Hepatocyte (in vitro differentiated cells): Measurements from ENCODE around the gene SH3YL1. TPM values are rescaled to one million over a fixed set of nuclear protein-coding genes. Genes with fewer than 3 reads are reported as not detected.

Experiments
- DNase-seq: peaks from one replicate; pipeline ENCODE4 v3.0.0-alpha.2; 2016; ENCODE audit warnings: low spot score
- H2AFZ ChIP-seq: fragments of 200-600 bp; sonication (generic); 2 replicates; pipeline ENCODE4 v1.6.0; 2016; ENCODE audit warnings: antibody characterized with exemption, mild to moderate bottlenecking
- H3K27ac ChIP-seq: fragments of 200-600 bp; sonication (generic); 2 replicates; pipeline ENCODE4 v1.5.1; 2016; ENCODE audit warnings: mild to moderate bottlenecking
- H3K27me3 ChIP-seq: fragments of 200-600 bp; sonication (generic); 2 replicates; pipeline ENCODE4 v1.6.1; 2016
- H3K36me3 ChIP-seq: fragments of 200-600 bp; sonication (generic); replicated peaks from 2 replicates; pipeline ENCODE4 v1.5.1; 2016; ENCODE audit warnings: low read depth; ENCODE audit not compliant: insufficient read depth
- H3K4me1 ChIP-seq: fragments of 200-600 bp; sonication (generic); 2 replicates; pipeline ENCODE4 v1.5.1; 2016; ENCODE audit warnings: mild to moderate bottlenecking, moderate library complexity; ENCODE audit not compliant: insufficient read depth
- H3K4me2 ChIP-seq: fragments of 200-600 bp; sonication (generic); 2 replicates; pipeline ENCODE4 v1.6.0; 2016
- H3K4me3 ChIP-seq: fragments of 200-600 bp; sonication (generic); 2 replicates; pipeline ENCODE4 v1.5.1; 2016; ENCODE audit warnings: mild to moderate bottlenecking
- H3K79me2 ChIP-seq: fragments of 200-600 bp; sonication (generic); 2 replicates; pipeline ENCODE4 v1.6.0; 2017; ENCODE audit warnings: mild to moderate bottlenecking
- H3K9me2 ChIP-seq: fragments of 200-600 bp; sonication (generic); replicated peaks from 2 replicates; pipeline ENCODE4 v1.6.0; 2017; ENCODE audit warnings: mild to moderate bottlenecking; ENCODE audit not compliant: insufficient read depth
- H3K9me3 ChIP-seq: fragments of 200-600 bp; sonication (generic); 2 replicates; pipeline ENCODE4 v1.5.1; 2016; ENCODE audit warnings: low read depth, mild to moderate bottlenecking
- H4K20me1 ChIP-seq: fragments of 200-600 bp; sonication (generic); 2 replicates; pipeline ENCODE4 v1.6.0; 2016; ENCODE audit warnings: mild to moderate bottlenecking; ENCODE audit not compliant: insufficient read depth, poor library complexity, severe bottlenecking
- EZH2 ChIP-seq: fragments of 200-600 bp; sonication (generic); IDR thresholded peaks from 2 replicates; pipeline ENCODE4 v1.6.1; 2016; ENCODE audit warnings: antibody characterized with exemption, mild to moderate bottlenecking, borderline replicate concordance
- EZH2phosphoT487 ChIP-seq: fragments of 200-600 bp; sonication (generic); IDR thresholded peaks from one replicate; pipeline ENCODE4 v1.6.1; 2018; ENCODE audit warnings: antibody characterized with exemption, mild to moderate bottlenecking, low read depth, moderate library complexity; ENCODE audit not compliant: unreplicated experiment, severe bottlenecking
- WGBS: methylation state at CpG from one replicate; pipeline ENCODE4 v1.1.6; 2016; ENCODE audit warnings: low lambda C conversion rate; ENCODE audit errors: missing lambda C conversion rate; 5-methylcytosine and 5-hydroxymethylcytosine counted together
- polyA plus RNA-seq: library from polyadenylated mRNA; unstranded; fragments of >200 nt; fragmentation: Nextera tagmentation; extraction: Ambion mirVana; gene quantifications from 2 replicates; pipeline ENCODE4 v1.2.1, GENCODE V29; 2016
- total RNA-seq: library from RNA; depleted of rRNA; stranded (reverse); fragments of >200 nt; gene quantifications from 2 replicates; pipeline ENCODE4 v1.2.3, GENCODE V29; 2014
- TF ChIP-seq, protein P1 (sequence below): fragments of 200-600 bp; sonication (generic); IDR thresholded peaks from 2 replicates; pipeline ENCODE4 v1.5.1; 2016; ENCODE audit warnings: antibody characterized with exemption, mild to moderate bottlenecking; ENCODE audit not compliant: poor library complexity

SH3YL1 gene
- total and polyA plus RNA-seq, 2 experiments from 2014 or later, result 36.3 to 99.8 TPM

DNA sequence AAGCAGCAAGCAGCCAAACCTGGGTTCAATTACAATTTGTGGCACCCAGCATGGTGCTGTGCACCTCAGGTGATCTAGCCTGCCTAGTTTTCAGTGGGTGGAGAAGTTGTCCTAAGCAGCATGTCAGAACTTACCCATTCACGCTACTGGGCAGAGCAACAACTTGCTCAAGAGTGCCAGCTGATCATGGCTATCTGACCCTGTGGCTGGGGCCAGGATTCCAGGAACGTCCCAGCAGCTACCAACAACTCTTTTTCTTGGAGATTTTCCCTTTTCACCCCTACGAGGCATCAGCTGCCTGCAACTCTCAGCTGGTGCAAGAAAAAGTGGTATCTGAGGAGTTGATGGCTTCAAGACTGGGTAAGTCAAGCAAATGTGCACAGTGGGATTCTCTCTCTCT is 83.5 kb downstream of the SH3YL1 start:
- WGBS, result 68% methylated on average over 3 of the region's 3 CpGs
- TF ChIP-seq EZH2 (no peak), EZH2phosphoT487 (no peak)
- TF ChIP-seq, protein P1, sequence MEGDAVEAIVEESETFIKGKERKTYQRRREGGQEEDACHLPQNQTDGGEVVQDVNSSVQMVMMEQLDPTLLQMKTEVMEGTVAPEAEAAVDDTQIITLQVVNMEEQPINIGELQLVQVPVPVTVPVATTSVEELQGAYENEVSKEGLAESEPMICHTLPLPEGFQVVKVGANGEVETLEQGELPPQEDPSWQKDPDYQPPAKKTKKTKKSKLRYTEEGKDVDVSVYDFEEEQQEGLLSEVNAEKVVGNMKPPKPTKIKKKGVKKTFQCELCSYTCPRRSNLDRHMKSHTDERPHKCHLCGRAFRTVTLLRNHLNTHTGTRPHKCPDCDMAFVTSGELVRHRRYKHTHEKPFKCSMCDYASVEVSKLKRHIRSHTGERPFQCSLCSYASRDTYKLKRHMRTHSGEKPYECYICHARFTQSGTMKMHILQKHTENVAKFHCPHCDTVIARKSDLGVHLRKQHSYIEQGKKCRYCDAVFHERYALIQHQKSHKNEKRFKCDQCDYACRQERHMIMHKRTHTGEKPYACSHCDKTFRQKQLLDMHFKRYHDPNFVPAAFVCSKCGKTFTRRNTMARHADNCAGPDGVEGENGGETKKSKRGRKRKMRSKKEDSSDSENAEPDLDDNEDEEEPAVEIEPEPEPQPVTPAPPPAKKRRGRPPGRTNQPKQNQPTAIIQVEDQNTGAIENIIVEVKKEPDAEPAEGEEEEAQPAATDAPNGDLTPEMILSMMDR, result no peak
- Histone ChIP-seq H4K20me1 (no peaks in the 10 kb centered on the region), H3K4me2 (no peak overlapping the region), H3K27ac (no peak overlapping the region), H3K9me3 (peaks cover 5% of the 10 kb centered on the region), H3K79me2 (no peaks in the 10 kb centered on the region), H3K9me2 (no peaks in the 10 kb centered on the region), H3K36me3 (no peaks in the 10 kb centered on the region), H2AFZ (no peak overlapping the region), H3K4me1 (peaks cover 14% of the 10 kb centered on the region), H3K27me3 (no peaks in the 10 kb centered on the region), H3K4me3 (no peak overlapping the region)
- DNase-seq, result no peak

DNA sequence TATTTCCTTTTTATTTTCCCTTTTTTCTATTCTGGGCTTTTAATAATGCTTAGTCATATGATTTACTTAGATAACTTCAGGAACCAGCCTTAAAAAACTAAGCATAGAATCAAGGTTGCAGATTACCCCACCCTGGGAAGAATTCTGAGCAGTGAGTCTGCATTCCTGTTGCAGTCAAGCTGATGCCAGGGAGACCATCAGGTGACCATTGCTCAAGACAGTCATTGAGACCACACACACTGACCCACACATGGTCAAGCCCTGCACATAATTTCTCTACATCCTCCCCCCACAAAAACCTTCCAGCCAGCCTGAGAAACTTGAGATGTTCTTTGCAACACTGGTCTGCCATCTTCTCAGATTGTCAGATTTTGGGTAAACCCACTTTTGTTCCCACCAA is 83.9 kb downstream of the SH3YL1 start:
- H3K4me3 ChIP-seq, result no peak overlapping the region
- no peak overlapping the region for H3K4me2 ChIP-seq
- no peak for TF ChIP-seq EZH2phosphoT487
- TF ChIP-seq EZH2, result no peak
- no peak overlapping the region for H2AFZ ChIP-seq
- H3K79me2 ChIP-seq, result no peaks in the 10 kb centered on the region
- no peaks in the 10 kb centered on the region for H3K36me3 ChIP-seq
- no peak overlapping the region for H3K27ac ChIP-seq
- peaks cover 5% of the 10 kb centered on the region for H3K9me3 ChIP-seq
- no peaks in the 10 kb centered on the region for H4K20me1 ChIP-seq
- no peaks in the 10 kb centered on the region for H3K27me3 ChIP-seq
- peaks cover 14% of the 10 kb centered on the region for H3K4me1 ChIP-seq
- no peak for DNase-seq
- H3K9me2 ChIP-seq, result no peaks in the 10 kb centered on the region

DNA sequence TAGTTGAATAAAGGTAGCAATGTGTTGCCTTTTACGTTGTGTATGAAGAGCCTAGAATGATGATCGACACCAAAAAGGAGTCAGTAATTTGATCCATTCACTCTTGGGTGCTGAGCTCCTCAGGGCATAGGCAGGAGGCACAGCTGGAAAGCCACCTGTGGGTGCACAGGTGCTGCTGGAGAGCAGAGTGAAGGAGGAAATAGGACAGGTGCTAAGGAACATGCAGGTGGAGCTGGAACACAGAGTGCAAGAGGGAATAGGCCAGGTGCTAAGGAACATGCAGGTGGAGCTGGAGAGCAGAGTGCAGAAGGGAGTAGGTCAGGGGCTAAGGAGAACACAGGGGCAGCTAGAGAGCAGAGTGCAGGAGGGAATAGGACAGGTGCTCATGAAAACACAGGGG is 86.1 kb downstream of the SH3YL1 start:
- Histone ChIP-seq H3K4me1 (peaks cover 14% of the 10 kb centered on the region), H4K20me1 (no peaks in the 10 kb centered on the region), H3K36me3 (no peaks in the 10 kb centered on the region), H2AFZ (no peak overlapping the region), H3K9me3 (no peaks in the 10 kb centered on the region), H3K4me2 (no peak overlapping the region), H3K27ac (no peak overlapping the region), H3K79me2 (no peaks in the 10 kb centered on the region), H3K4me3 (no peak overlapping the region), H3K9me2 (no peaks in the 10 kb centered on the region), H3K27me3 (no peaks in the 10 kb centered on the region)
- DNase-seq, result no peak
- TF ChIP-seq, protein P1, result no peak
- WGBS, result 87% methylated on average over 2 of the region's 2 CpGs

DNA sequence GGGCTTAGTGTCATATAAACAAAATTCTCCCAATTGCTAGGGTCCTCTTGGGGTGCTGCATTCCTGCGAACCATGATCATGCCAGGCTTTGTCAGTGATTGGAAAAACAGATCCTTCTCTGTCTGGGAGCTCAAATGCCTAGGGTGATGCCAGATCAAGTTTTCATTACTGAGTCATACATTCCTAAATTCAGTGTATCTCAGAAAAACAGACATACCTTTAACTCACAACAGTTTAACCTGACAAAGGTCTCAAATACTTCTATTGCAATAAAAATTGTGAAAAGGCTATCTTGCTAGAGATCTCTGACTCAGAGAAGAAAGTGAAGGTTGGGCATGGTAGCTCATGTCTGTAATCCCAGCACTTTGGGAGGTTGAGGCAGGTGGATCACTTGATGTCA is 86.9 kb downstream of the SH3YL1 start:
- no peak for DNase-seq
- H3K4me2 ChIP-seq, result no peak overlapping the region
- H3K27me3 ChIP-seq, result no peaks in the 10 kb centered on the region
- H4K20me1 ChIP-seq, result no peaks in the 10 kb centered on the region
- TF ChIP-seq, protein P1, result no peak
- no peak for TF ChIP-seq EZH2phosphoT487
- TF ChIP-seq EZH2, result no peak
- H3K9me3 ChIP-seq, result no peaks in the 10 kb centered on the region
- H2AFZ ChIP-seq, result no peak overlapping the region
- H3K4me1 ChIP-seq, result peaks cover 14% of the 10 kb centered on the region
- 67% methylated on average over 1 of the region's 1 CpG for WGBS
- H3K9me2 ChIP-seq, result no peaks in the 10 kb centered on the region
- no peaks in the 10 kb centered on the region for H3K79me2 ChIP-seq
- H3K27ac ChIP-seq, result no peak overlapping the region
- H3K4me3 ChIP-seq, result no peak overlapping the region
- H3K36me3 ChIP-seq, result no peaks in the 10 kb centered on the region
